ENCODE data around the gene SLC9A3.
"Not testable (repeated sequence)": the region's sequence is repeated elsewhere in the genome, so short reads cannot be mapped to it uniquely, and the experiment has no call there.

The SLC9A3 gene

GRCh38 chr5:524973-525761, 918 bp upstream of the SLC9A3 start:
- DNase-seq, result no peak

GRCh38 chr5:523441-524222, 617 bp downstream of the SLC9A3 start:
- DNase-seq, result no peak

- no peak for DNase-seq
Measured at GRCh38 chr5:522899-523440, 1.3 kb downstream of the SLC9A3 start.

GRCh38 chr5:522116-522515, 2.1 kb downstream of the SLC9A3 start:
- DNase-seq, result no peak

- no peak for DNase-seq
Measured at GRCh38 chr5:521680-522079, 2.6 kb downstream of the SLC9A3 start.

GRCh38 chr5:520850-521226, 3.4 kb downstream of the SLC9A3 start:
- DNase-seq, result no peak

GRCh38 chr5:520196-520849, 3.9 kb downstream of the SLC9A3 start:
- no peak for DNase-seq

GRCh38 chr5:518721-519120, 5.5 kb downstream of the SLC9A3 start:
- DNase-seq, result no peak

GRCh38 chr5:517535-518100, 6.6 kb downstream of the SLC9A3 start:
- DNase-seq, result no peak

GRCh38 chr5:516980-517379, 7.3 kb downstream of the SLC9A3 start:
- DNase-seq, result no peak

- DNase-seq, result no peak
Measured at GRCh38 chr5:516338-516925, 7.8 kb downstream of the SLC9A3 start.

- no peak for DNase-seq
Measured at GRCh38 chr5:515273-515836, 8.9 kb downstream of the SLC9A3 start.

GRCh38 chr5:514673-515072, 9.6 kb downstream of the SLC9A3 start:
- no peak for DNase-seq

GRCh38 chr5:514101-514485, 10.2 kb downstream of the SLC9A3 start:
- DNase-seq, result no peak

GRCh38 chr5:513216-514100, 10.8 kb downstream of the SLC9A3 start:
- no peak for DNase-seq

GRCh38 chr5:511476-511875, 12.8 kb downstream of the SLC9A3 start:
- no peak for DNase-seq

- no peak for DNase-seq
Measured at GRCh38 chr5:510521-510920, 13.7 kb downstream of the SLC9A3 start.

GRCh38 chr5:509611-510185, 14.6 kb downstream of the SLC9A3 start:
- DNase-seq, result no peak

GRCh38 chr5:507986-508575, 16.2 kb downstream of the SLC9A3 start:
- not testable (repeated sequence) for DNase-seq

GRCh38 chr5:505951-506525, 18.2 kb downstream of the SLC9A3 start:
- DNase-seq, result no peak

Measured in midbrain (tissue), 1 donor.